K562 (cell line): ENCODE data around the gene PIK3CG. TPM values are rescaled to one million over a fixed set of nuclear protein-coding genes. Genes with fewer than 3 reads are reported as not detected.

Source experiments
- ATAC-seq: fragments of 200-7000 bp; cut with Tn5 transposase; 3 replicates; pipeline ENCODE4 v1.9.1; 2020; ENCODE audit warnings: moderate library complexity
- BruUV-seq: library from RNA; stranded (reverse); fragments of 400-500 nt; replicated peaks from 2 replicates; lab custom pipeline; 2021; lab: Mats Ljungman, UMichigan
- CTCF ChIA-PET: fragments of 300-600 bp; formaldehyde crosslinking; extraction: SDS; loops from one replicate; lab custom pipeline; 2021; ENCODE audit warnings: low intra/inter-chr PET ratio; lab: Yijun Ruan, JAX
- POLR2A ChIA-PET: fragments of 300-600, 350-650 bp; sonication (Branson Sonifier 250); formaldehyde crosslinking; extraction: SDS; loops from one replicate; lab custom pipeline; 2021; ENCODE audit warnings: antibody characterized with exemption, inconsistent platforms; lab: Yijun Ruan, JAX
- DNase-seq, 4 experiments: peaks; one replicate each; pipeline versions ENCODE4 v3.0.0 to v3.0.0-alpha.2; 2011 to 2018; ENCODE audit warnings: low spot score in 3 of 4, mixed read lengths in 3 of 4; ENCODE audit errors: extremely low read depth in 1 of 4
- FAIRE-seq: peaks from 2 replicates; lab custom pipeline; 2011; peaks lifted over from hg19 to GRCh38; lab: Jason Lieb, UNC
- H2AFZ ChIP-seq: 2 replicates; pipeline ENCODE4 v1.6.0; 2011; ENCODE audit warnings: low read depth, low read length, control low read depth, inconsistent platforms
- H3K27ac ChIP-seq: fragments of 200-600 bp; 3 replicates; pipeline ENCODE4 v1.8.0; 2011; ENCODE audit warnings: low read depth, mild to moderate bottlenecking, control low read depth, inconsistent platforms, low read length, moderate library complexity, mixed read lengths; ENCODE audit errors: extremely low read depth
- H3K27me3 ChIP-seq, 2 experiments: fragments of 300-600 bp in 1 of 2; 2 replicates in 1 of 2; 3 replicates in 1 of 2; pipeline versions ENCODE4 v1.6.0 to v1.8.0; 2011; ENCODE audit warnings: inconsistent platforms in 2 of 2, low read length in 2 of 2, mild to moderate bottlenecking in 1 of 2, mixed read lengths in 1 of 2, moderate library complexity in 1 of 2; ENCODE audit not compliant: control insufficient read depth in 2 of 2, insufficient read depth in 2 of 2
- H3K36me3 ChIP-seq: fragments of 300-600 bp; 3 replicates; pipeline ENCODE4 v1.8.0; 2011; ENCODE audit warnings: mild to moderate bottlenecking, low read length, inconsistent platforms; ENCODE audit not compliant: control insufficient read depth, insufficient read depth
- H3K4me1 ChIP-seq, 2 experiments: fragments of 200-600 bp in 1 of 2; replicated peaks in 1 of 2; 2 replicates in 1 of 2; 3 replicates in 1 of 2; pipeline versions ENCODE4 v1.5.1 to v1.8.0; 2011; ENCODE audit warnings: inconsistent platforms in 2 of 2, low read length in 2 of 2, mild to moderate bottlenecking in 1 of 2, mixed read lengths in 1 of 2, moderate library complexity in 1 of 2; ENCODE audit not compliant: control insufficient read depth in 2 of 2, insufficient read depth in 2 of 2
- H3K4me2 ChIP-seq: 2 replicates; pipeline ENCODE4 v1.6.1; 2011; ENCODE audit warnings: low read length, control low read depth, inconsistent platforms, mixed read lengths; ENCODE audit not compliant: insufficient read depth
- H3K4me3 ChIP-seq: fragments of 200-600 bp; sonication (generic), shearing (Covaris generic); 2 replicates; pipeline ENCODE4 v1.5.1; 2016; ENCODE audit warnings: control low read depth, inconsistent platforms
- H3K79me2 ChIP-seq: fragments of 200-600 bp; 3 replicates; pipeline ENCODE4 v1.8.0; 2011; ENCODE audit warnings: low read length, inconsistent platforms; ENCODE audit not compliant: control insufficient read depth, insufficient read depth
- H3K9ac ChIP-seq, 2 experiments: 2 replicates each; pipeline versions ENCODE4 v1.6.0 to v1.6.1; 2011; ENCODE audit warnings: low read depth in 2 of 2, low read length in 2 of 2, control low read depth in 1 of 2, inconsistent platforms in 1 of 2, mild to moderate bottlenecking in 1 of 2, mixed read lengths in 1 of 2; ENCODE audit not compliant: insufficient read depth in 1 of 2
- H3K9me1 ChIP-seq: one replicate; pipeline ENCODE4 v1.6.0; 2011; ENCODE audit warnings: inconsistent platforms, mild to moderate bottlenecking, low read length, moderate library complexity; ENCODE audit not compliant: control insufficient read depth, insufficient read depth
- H3K9me3 ChIP-seq: replicated peaks from 2 replicates; pipeline ENCODE4 v1.5.1; 2011; ENCODE audit warnings: low read depth, low read length, inconsistent platforms; ENCODE audit not compliant: control insufficient read depth, insufficient read depth
- H4K20me1 ChIP-seq: replicated peaks from 2 replicates; pipeline ENCODE4 v1.6.1; 2011; ENCODE audit warnings: low read length, inconsistent platforms, mixed read lengths; ENCODE audit not compliant: control insufficient read depth, insufficient read depth
- CC2D1A ChIP-seq: fragments of 450-650 bp; IDR thresholded peaks from 2 replicates; pipeline ENCODE4 v1.6.1; 2017; ENCODE audit warnings: mild to moderate bottlenecking
- CTCF ChIP-seq, 3 experiments: IDR thresholded peaks in 2 of 3; conservative IDR thresholded peaks in 1 of 3; 2 replicates each; pipeline ENCODE4 v1.5.1; 2011 to 2012; ENCODE audit warnings: low read length in 3 of 3, mild to moderate bottlenecking in 3 of 3, control low read depth in 2 of 3, improper control_type of control experiment in 1 of 3, inconsistent platforms in 1 of 3, low read depth in 1 of 3, mixed read lengths in 1 of 3, moderate library complexity in 1 of 3; ENCODE audit not compliant: insufficient read depth in 2 of 3
- EP400 ChIP-seq: fragments of 450-650 bp; IDR thresholded peaks from 2 replicates; pipeline ENCODE4 v1.6.1; 2017; ENCODE audit warnings: antibody characterized with exemption, mild to moderate bottlenecking, moderate library complexity
- ILK ChIP-seq: fragments of 450-650 bp; IDR thresholded peaks from 2 replicates; pipeline ENCODE4 v1.6.1; 2016; ENCODE audit warnings: missing genetic modification characterization, low read depth, mild to moderate bottlenecking, missing compliant biosample characterization, moderate library complexity, borderline replicate concordance
- MCM3 ChIP-seq: fragments of 450-650 bp; IDR thresholded peaks from 2 replicates; pipeline ENCODE4 v1.6.1; 2016
- NRF1 ChIP-seq, 2 experiments: fragments of 450-650 bp; IDR thresholded peaks in 1 of 2; conservative IDR thresholded peaks in 1 of 2; 2 replicates each; pipeline ENCODE4 v1.6.1; 2014; ENCODE audit warnings: mild to moderate bottlenecking in 2 of 2
- RAD21 ChIP-seq, 2 experiments: fragments of 250-450 bp in 1 of 2; fragments of 450-650 bp in 1 of 2; sonication (Bioruptor Pico) in 1 of 2; formaldehyde crosslinking in 1 of 2; IDR thresholded peaks in 1 of 2; conservative IDR thresholded peaks in 1 of 2; 2 replicates each; pipeline versions ENCODE4 v1.4.0 to v1.8.0; 2020 to 2022; ENCODE audit warnings: mild to moderate bottlenecking in 2 of 2, moderate library complexity in 1 of 2
- WGBS: fragments of 100-300 bp; shearing (Covaris generic); methylation state at CpG from one replicate; pipeline ENCODE4 v1.1.6; 2016; ENCODE audit warnings: low coverage, mixed read lengths; ENCODE audit not compliant: insufficient coverage; ENCODE audit errors: missing lambda C conversion rate; 5-methylcytosine and 5-hydroxymethylcytosine counted together
- in situ Hi-C: fragments of 300-500 bp; cut with MboI; formaldehyde crosslinking; loops from 4 replicates; pipeline ENCODE4 v1.15.0; 2018; ENCODE audit warnings: inconsistent platforms, mixed read lengths
- intact Hi-C: fragments of 100-400 bp; cut with micrococcal nuclease; formaldehyde crosslinking; loops from 2 replicates; pipeline ENCODE4 v1.14.2; 2022
- polyA plus RNA-seq, 8 experiments: library from polyadenylated mRNA; depleted of rRNA in 4 of 8; stranded (reverse) in 5 of 8; unstranded in 3 of 8; fragments of >200 nt; fragmentation: Nextera tagmentation in 2 of 8; fragmentation: Illumina TruSeq in 1 of 8; extraction: Ambion mirVana in 2 of 8; extraction: Trizol in 1 of 8; gene quantifications; 2 replicates each; pipeline versions ENCODE4 v1.2.1 to v1.2.3, GENCODE V29; 2011 to 2014; ENCODE audit warnings: inconsistent platforms in 1 of 8, missing spikeins in 1 of 8
- total RNA-seq, 7 experiments: library from RNA; depleted of rRNA in 6 of 7; stranded (reverse); fragments of >200 nt in 6 of 7; fragmentation: Illumina TruSeq in 2 of 7; extraction: Trizol in 2 of 7; gene quantifications; 2 replicates each; pipeline versions ENCODE4 v1.2.1 to v1.2.3, GENCODE V29; 2011 to 2021; ENCODE audit warnings: low replicate concordance in 1 of 7
- TF ChIP-seq, protein P1 (sequence below), 2 experiments: fragments of 450-650 bp; formaldehyde crosslinking in 1 of 2; IDR thresholded peaks; 2 replicates each; pipeline versions ENCODE4 v1.4.0 to v1.6.1; 2014 to 2020; ENCODE audit warnings: mild to moderate bottlenecking in 2 of 2, borderline replicate concordance in 1 of 2, low read depth in 1 of 2

PIK3CG gene
- total and polyA plus RNA-seq, 9 of the 15 experiments (the other 6 are each of a cell fraction or from before 2014, with no cell fraction given), result 5.3 to 42.5 (median 29.0) TPM

GRCh38 chr7:106944035-106944665 lies 79.1 kb downstream of the PIK3CG start:
- H3K9me3 ChIP-seq, result no peaks in the 10 kb centered on the region
- H3K4me1 ChIP-seq, result peaks cover 0 to 7% of the 10 kb centered on the region in 2 experiments; a peak in 2 of 5 replicates
- DNase-seq, result no peak
- peak overlapping the region; percentile 69 for H2AFZ ChIP-seq
- in situ Hi-C loops, result loop anchor here (5.0 to 10.0 kb wide), 2 partner anchors 149 to 203 kb away; no protein-coding TSS in a partner anchor
- H3K27ac ChIP-seq, result no peak overlapping the region
- peak overlapping the region; percentile 8; the same call in 1 of the 2 replicates for H3K4me2 ChIP-seq
- no peaks in the 10 kb centered on the region for H3K9me1 ChIP-seq
- no peak for FAIRE-seq
- H4K20me1 ChIP-seq, result no peaks in the 10 kb centered on the region
- ATAC-seq, result peak; percentile 32; the same call in 2 of the 3 replicates
- no TSS peak for BruUV-seq
- H3K9ac ChIP-seq, result peak overlapping the region in 1 of 2 experiments; percentile 33; a peak in 1 of 4 replicates
- H3K79me2 ChIP-seq, result no peaks in the 10 kb centered on the region
- no peaks in the 10 kb centered on the region for H3K36me3 ChIP-seq
- intact Hi-C loops, result no loop called here
- POLR2A ChIA-PET, result interaction anchor here (0.6 to 1.3 kb wide), 4 partner anchors 195 to 353 kb away, joined by 3 read pairs; no protein-coding TSS in a partner anchor
- CTCF ChIA-PET, result interaction anchor here (0.6 to 5.7 kb wide), 2 partner anchors 206 to 1592 kb away, joined by 3 to 188 read pairs; no protein-coding TSS in a partner anchor
- TF ChIP-seq CTCF (IDR thresholded peaks at IDR 0.05 in 2 of 3, conservative IDR thresholded peaks at IDR 0.05 in 1 of 3; ENCODE audit: insufficient read depth in 2 of 3, low read depth in 1 of 3, low read length in 3 of 3) (peak; percentile 11 to 38 (median 18); a peak in 2 of 6 replicates), ILK (tag) (no peak), NRF1 (conservative IDR thresholded peaks at IDR 0.05 in 1 of 2, IDR thresholded peaks at IDR 0.05 in 1 of 2) (no peak), MCM3 (0 out of 2 replicates have a peak, but pooled peaks have one; percentile 46), CC2D1A (0 out of 2 replicates have a peak, but pooled peaks have one; percentile 13), EP400 (no peak), RAD21 (CRISPR knock-in tag; conservative IDR thresholded peaks at IDR 0.05 in 1 of 2, IDR thresholded peaks at IDR 0.05 in 1 of 2) (peak in 1 of 2 experiments; percentile 70; a peak in 2 of 4 replicates)
- TF ChIP-seq, protein P1, sequence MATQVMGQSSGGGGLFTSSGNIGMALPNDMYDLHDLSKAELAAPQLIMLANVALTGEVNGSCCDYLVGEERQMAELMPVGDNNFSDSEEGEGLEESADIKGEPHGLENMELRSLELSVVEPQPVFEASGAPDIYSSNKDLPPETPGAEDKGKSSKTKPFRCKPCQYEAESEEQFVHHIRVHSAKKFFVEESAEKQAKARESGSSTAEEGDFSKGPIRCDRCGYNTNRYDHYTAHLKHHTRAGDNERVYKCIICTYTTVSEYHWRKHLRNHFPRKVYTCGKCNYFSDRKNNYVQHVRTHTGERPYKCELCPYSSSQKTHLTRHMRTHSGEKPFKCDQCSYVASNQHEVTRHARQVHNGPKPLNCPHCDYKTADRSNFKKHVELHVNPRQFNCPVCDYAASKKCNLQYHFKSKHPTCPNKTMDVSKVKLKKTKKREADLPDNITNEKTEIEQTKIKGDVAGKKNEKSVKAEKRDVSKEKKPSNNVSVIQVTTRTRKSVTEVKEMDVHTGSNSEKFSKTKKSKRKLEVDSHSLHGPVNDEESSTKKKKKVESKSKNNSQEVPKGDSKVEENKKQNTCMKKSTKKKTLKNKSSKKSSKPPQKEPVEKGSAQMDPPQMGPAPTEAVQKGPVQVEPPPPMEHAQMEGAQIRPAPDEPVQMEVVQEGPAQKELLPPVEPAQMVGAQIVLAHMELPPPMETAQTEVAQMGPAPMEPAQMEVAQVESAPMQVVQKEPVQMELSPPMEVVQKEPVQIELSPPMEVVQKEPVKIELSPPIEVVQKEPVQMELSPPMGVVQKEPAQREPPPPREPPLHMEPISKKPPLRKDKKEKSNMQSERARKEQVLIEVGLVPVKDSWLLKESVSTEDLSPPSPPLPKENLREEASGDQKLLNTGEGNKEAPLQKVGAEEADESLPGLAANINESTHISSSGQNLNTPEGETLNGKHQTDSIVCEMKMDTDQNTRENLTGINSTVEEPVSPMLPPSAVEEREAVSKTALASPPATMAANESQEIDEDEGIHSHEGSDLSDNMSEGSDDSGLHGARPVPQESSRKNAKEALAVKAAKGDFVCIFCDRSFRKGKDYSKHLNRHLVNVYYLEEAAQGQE (IDR thresholded peaks at IDR 0.05; ENCODE audit: borderline replicate concordance), result peak; percentile 37
- TF ChIP-seq, protein P1 (CRISPR knock-in tag; IDR thresholded peaks at IDR 0.05; ENCODE audit: low read depth), result no peak
- WGBS, result 60% methylated on average over 9 of the region's 9 CpGs
- H3K27me3 ChIP-seq, result no peaks in the 10 kb centered on the region; a peak in 1 of 5 replicates
- H3K4me3 ChIP-seq, result no peak overlapping the region
